ENCODE measurements around the gene YWHAG.
"Not testable (repeated sequence)": the region's sequence is repeated elsewhere in the genome, so short reads cannot be mapped to it uniquely, and the experiment has no call there.

GRCh38 chr7:76309341-76310101, 49.3 kb downstream of the YWHAG start:
- TF ChIP-seq CTCF (IDR thresholded peaks at IDR 0.05); POLR2AphosphoS5 (IDR thresholded peaks at IDR 0.05; ENCODE audit: low read depth, low read length); NRF1 (IDR thresholded peaks at IDR 0.05; ENCODE audit: low read depth, low read length); EP300 (IDR thresholded peaks at IDR 0.05; ENCODE audit: borderline replicate concordance in 1 of 2, low read depth in 1 of 2, low read length in 1 of 2); SMC3 (IDR thresholded peaks at IDR 0.05; ENCODE audit: low read depth, low read length); REST (IDR thresholded peaks at IDR 0.05; ENCODE audit: low read depth, low read length); RFX5 (IDR thresholded peaks at IDR 0.05; ENCODE audit: low read length); FOXJ3 (CRISPR knock-in tag; IDR thresholded peaks at IDR 0.05); TAF1 (IDR thresholded peaks at IDR 0.05; ENCODE audit: borderline replicate concordance, low read depth, low read length); USF2 (IDR thresholded peaks at IDR 0.05; ENCODE audit: borderline replicate concordance, low read depth, low read length): not testable (repeated sequence)

All from SK-N-SH (cell line).